ENCODE data around the gene FRMD4A. TPM values are rescaled to one million over a fixed set of nuclear protein-coding genes. Genes with fewer than 3 reads are reported as not detected.
A peak's percentile ranks its signal among the peaks of the same experiment; 100 is the strongest.
"Not testable (repeated sequence)": the region's sequence is repeated elsewhere in the genome, so short reads cannot be mapped to it uniquely, and the experiment has no call there.

Gene FRMD4A
- polyA plus RNA-seq, 3 donors = 82.0 to 91.8 (median 86.9) TPM

DNA sequence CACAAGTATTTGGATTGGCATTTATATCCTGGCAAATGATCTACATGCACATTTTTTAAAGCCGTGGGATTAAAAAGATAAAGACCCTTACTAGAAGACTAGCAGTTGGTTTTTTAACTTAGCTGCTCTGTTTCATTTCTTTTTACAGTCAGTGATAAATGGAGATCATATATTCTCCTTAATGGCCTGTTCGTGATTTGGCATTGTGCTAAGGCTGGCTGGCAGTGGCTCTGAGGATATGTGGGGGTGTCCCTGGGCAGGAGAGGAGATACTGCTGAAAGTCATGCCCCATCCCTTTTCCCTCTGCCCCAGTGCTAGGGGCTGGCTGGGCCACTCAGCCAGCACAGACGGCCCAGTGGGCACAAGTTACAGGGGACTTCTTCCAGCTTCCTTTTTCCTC is 402.3 kb downstream of the FRMD4A start:
- peak in 1 of 11 donors; percentile 59 for DNase-seq (ENCODE audit: extremely low read depth in 1 of 11, low read depth in 9 of 11, low spot score in 4 of 11)

DNA sequence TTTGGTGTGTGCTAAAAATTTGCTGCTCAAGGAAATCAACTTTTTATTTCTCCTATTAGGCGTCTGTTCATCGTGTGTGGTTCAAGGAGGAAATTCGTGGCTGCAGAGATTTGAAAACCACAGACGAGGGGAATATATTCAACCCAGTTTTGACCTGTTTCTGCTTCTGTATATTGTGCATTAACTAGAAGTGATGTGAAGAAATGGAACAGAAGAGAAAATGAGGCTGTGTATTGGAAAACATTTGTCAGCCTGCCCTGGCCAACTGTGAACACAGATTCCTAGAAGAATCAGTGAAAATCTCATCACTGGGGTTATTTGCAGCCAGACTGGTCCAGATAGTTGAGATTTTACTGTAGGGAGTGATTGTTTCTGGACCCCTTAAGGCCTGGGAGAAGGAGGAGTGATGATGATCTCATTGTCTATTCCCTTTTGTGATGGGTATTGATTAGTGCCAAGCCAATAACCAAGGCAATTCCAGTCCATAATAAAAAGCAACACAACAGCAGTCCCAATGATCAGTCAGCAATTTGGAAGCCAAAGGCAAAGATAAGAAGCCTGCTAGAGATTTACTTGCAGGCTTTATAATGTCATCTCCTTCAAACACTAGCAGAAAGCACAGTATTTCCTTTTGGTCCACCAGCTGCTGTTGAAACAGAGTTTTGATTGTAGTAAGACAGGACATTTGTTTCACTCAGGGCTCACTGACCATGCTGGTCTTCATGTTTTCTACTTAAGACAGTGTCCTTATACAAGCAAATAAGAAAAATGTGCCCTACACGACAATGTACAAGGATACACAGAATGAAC is 404.5 kb downstream of the FRMD4A start:
- DNase-seq (ENCODE audit: extremely low read depth in 1 of 11, low read depth in 9 of 11, low spot score in 4 of 11) = no peak

DNA sequence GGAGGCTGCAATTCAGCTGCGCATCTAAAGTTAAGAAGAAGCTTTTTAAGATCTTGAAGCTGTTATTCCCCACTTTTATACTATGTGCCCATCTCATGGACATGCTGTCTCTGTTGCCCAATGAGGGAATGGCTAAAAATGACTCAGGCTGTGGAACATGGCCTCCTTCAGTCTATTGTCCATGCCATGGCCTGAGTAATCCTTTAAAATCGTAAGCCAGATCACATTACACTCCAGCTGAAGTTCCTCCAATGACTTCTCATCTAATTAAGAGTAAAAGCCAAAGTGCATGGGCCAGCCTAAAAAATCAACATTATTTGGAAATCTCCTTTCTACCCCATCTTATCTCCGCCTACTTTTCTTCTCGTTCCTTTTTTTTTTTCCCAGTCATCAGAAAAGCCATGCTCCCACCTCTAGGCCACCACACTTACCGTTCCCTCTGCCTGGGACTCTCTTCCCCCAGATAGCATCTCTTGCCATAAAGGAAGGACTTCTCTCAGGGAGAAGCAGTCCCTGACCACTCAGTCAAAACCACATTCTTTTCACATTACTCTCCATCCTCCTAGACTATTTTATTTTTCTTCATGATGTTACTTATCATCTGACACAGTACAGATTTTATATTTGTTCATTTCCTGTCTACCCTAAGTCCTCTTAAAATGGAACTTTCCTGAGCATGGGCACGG is 406.5 kb downstream of the FRMD4A start:
- DNase-seq (ENCODE audit: extremely low read depth in 1 of 11, low read depth in 9 of 11, low spot score in 4 of 11) = no peak

DNA sequence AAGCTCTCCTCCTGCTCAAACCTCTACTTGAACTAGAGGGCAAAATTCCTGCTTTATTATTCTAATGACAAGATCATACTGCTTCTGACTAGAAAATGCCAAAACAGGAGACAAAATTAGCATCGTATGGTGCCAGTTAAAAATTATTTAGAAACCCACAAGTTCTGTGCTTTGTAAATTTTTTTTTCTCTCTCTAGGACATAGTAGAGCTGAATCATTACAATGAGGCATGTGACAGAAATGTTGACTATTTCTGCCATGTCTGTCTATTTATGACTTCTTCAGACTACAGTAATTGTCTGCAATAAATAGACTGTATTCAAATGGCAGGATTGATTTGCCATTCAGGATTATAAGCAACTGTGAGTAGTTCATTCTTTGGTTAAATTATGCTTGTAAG is 408.1 kb downstream of the FRMD4A start:
- no peak for DNase-seq (ENCODE audit: extremely low read depth in 1 of 11, low read depth in 9 of 11, low spot score in 4 of 11)

DNA sequence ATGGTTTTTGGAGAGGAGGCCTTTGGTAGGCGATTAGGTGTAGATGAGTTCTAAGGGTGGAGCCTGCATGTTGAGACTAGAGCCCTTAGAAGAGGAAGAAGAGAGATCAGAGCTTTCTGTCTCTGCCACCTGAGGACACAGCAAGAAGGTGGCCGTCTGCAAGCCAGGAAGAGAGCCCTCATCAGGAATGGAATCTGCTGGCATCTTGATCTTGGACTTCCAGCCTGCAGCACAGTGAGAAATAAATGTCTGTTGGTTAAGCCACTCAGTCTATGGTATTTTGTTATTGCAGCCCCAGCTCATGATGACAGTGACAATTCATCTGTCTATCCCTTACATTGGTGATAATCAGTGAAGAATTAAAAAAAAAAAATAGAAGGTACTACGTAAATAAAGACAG is 408.8 kb downstream of the FRMD4A start:
- no peak for DNase-seq (ENCODE audit: extremely low read depth in 1 of 11, low read depth in 9 of 11, low spot score in 4 of 11)

DNA sequence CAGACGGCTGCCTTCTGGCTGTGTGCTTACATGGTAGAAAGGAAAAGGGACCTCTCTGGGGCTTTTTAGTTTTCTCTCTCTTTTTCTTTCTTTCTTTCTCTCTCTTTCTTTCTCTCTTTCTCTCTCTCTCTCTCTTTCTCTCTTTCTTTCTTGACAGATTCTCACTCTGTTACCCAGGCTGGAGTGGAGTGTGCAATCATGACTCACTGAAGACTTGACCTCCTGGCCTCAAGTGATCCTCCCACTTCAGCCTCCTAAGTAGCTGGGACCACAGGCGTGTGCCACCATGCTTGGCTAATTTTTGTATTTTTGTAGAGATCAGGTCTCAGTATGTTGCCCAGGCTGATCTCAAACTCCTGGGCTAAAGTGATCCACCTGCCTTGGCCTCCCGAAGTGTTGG is 409.6 kb downstream of the FRMD4A start:
- not testable (repeated sequence) for DNase-seq (ENCODE audit: extremely low read depth in 1 of 11, low read depth in 9 of 11, low spot score in 4 of 11)

DNA sequence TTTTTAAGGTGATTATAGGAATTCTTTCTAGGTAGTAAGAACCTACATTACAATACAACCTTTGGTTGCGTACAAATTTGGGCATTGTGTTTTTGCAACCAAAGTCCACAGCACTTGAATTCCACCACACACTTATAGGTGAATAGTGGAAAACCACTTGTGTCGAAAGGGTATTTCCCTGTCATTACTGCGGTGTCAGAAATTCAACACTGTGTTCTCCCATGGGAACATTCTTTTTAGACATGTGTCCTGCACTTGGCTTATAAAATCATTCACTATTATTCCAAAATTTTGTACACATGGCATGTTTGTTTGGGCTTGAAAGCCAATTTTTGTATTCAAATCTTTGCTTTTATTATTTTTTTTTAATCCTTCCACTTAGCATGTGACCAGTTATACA is 410.3 kb downstream of the FRMD4A start:
- no peak for DNase-seq (ENCODE audit: extremely low read depth in 1 of 11, low read depth in 9 of 11, low spot score in 4 of 11)

DNA sequence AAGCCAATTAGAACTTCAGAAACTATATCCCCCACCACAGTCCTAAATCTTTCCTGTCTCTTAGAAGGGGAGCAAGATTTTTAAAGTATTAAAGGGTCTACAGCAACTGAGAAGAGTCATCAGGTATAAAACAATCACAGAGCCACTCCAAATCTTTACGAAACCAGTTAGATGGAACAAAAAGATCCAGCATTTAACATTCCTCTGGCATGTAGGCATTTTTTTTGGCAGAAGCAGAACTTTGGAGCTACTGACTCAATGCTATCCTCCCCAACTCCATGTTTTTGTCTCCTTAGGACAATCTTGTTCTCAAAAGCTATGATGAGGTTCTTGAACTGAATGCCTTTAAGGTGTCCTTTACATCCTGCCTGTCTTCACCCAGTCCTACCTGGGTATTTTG is 410.7 kb downstream of the FRMD4A start:
- DNase-seq (ENCODE audit: extremely low read depth in 1 of 11, low read depth in 9 of 11, low spot score in 4 of 11) = no peak

DNA sequence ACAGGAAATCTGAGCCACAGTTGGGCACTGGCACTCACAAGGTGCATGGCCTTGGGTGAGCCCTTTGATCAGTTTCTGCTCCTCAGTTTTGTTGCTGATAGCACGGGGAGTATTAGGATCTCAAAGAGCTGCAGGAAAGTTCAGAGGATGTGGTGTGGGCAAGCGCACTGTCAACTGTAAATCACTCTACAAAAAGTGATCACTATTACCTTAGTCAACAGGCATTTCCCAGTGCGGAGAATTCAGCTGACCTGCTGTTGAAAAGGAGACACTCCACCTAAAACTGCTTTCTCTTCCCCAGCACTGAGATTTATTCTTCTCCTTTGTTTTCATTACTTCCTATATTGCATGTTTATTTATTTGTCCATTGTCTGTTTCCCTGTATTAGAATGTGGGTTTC is 412.9 kb downstream of the FRMD4A start:
- DNase-seq (ENCODE audit: extremely low read depth in 1 of 11, low read depth in 9 of 11, low spot score in 4 of 11) = no peak

DNA sequence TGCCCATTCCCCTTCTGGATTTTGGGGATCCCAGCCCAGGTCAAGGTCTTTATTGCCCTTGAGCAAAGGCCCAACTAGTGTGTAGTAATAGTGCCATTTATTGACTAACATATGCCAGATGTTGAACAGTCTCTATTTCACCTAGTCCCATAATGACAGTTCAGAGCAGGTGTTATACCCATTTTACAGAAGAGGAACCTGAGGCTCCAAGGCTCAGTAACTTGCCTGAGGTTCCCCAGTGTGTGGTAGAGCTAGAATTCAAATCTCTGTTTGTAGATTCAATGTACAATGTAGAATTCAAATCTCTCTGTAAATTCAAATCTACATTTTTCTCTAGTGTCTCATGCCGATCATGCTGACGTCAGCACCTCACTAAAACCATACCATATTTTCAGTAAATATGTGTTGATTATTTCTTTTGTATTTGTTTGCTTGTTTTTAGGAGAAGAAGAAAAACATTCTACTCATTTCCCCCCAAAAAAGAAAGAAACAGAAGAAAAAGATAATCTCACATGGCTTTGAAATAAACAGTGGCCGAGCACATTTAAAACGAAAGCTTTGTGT is 414.3 kb downstream of the FRMD4A start:
- no peak for DNase-seq (ENCODE audit: extremely low read depth in 1 of 11, low read depth in 9 of 11, low spot score in 4 of 11)

DNA sequence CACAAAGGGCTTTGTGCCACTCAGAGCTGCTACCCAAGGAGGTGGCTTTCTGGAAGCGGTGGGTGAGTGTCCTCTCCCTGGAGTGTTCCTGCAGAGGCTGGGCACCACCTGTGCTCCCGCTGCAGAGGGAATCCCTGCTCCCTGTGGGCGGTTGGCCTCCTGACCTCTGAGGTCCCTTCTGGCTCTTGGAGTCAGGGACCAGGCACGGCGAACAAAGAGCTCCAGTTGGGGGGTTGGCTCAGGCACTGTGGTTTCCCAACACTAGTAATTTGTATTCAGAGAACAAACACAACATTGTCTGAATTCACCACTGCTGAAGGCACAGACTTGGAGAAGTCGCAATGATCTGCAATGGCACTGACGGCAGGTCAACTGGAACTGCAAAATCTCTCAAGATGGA is 415.0 kb downstream of the FRMD4A start:
- DNase-seq (ENCODE audit: extremely low read depth in 1 of 11, low read depth in 9 of 11, low spot score in 4 of 11) = no peak

DNA sequence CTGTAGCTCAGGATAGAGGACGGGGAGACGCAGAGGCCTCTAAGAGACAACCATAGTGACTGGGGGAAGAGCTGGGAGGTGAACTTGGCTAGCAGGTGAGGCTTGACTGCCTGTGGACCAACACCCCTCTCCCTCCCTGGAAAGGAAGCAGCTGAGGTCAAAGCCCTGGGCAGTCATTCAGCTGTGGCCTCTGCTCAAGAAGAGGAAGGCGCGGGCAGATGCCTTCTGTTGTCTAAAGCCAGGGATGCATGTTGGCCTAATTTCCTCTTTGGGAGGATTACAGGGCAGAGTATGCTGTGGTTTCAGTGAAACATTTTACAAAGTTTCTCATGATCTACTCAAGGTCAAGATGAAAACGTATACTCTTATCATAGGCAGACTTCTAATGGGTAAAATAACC is 416.8 kb downstream of the FRMD4A start:
- no peak for DNase-seq (ENCODE audit: extremely low read depth in 1 of 11, low read depth in 9 of 11, low spot score in 4 of 11)

DNA sequence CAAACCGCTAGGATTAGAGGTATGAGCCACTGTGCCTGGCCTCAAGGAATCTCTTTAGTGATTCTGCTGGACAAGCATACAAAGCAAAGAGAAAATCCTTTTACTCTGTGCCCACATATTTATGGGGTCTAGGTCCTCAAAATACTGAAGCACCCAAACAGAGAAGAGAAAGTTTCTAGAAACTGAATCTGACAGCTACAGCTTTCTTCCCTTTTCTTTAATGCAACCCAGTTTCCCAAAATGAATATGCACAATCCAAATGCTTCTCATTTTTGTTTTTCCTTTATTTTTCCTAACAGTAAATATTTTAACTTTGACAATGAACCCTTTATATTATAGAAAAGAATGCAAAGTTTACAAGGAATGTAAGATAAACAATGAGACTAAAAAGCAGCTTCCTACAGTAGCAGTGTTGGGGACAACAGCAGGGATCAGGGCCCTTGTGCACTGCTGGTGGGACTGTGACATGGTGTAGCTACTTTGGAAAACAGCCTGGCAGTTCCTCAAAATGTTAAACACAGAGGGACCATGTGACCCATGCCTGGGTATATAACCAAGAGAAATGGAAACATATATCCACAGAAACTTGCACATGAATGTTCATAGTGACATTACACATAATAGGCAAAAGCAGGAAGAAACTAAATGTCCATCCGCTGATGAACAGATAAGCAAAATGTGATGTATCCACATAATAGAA is 418.8 kb downstream of the FRMD4A start:
- no peak for DNase-seq (ENCODE audit: extremely low read depth in 1 of 11, low read depth in 9 of 11, low spot score in 4 of 11)

DNA sequence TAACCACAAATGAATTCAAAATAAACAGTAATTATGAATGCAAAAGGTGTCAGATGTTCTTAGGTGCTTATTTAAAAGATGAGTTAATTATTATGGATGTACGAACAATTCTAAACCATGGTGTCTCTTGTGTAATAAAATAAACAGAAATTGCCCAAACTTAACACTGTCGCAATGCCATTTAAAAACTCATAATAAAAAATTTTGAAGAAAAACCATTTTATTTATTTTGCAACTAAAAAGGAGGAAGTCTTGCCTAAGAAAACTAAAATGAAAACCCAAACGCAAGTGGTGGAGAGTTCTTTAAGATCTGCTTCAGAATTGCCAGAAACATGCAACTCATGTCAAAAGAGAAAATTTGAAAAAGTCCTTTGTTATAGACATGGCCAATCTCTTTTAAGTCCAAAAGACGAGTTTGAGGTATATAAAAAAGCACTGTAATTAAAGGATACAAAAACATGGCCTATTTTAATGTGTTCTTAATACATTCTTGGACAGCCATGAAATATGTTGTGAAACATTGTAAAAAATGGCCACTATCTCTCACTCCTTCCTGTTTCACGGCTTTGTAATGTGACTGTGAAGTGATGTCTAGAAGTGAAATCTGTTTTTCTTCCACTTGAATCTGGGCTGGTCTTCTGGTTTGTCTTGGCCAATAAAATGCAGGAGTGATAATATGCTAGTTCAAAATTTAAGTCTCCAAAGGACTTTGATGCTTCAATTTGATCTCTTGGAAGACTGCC is 421.0 kb downstream of the FRMD4A start:
- no peak for DNase-seq (ENCODE audit: extremely low read depth in 1 of 11, low read depth in 9 of 11, low spot score in 4 of 11)

DNA sequence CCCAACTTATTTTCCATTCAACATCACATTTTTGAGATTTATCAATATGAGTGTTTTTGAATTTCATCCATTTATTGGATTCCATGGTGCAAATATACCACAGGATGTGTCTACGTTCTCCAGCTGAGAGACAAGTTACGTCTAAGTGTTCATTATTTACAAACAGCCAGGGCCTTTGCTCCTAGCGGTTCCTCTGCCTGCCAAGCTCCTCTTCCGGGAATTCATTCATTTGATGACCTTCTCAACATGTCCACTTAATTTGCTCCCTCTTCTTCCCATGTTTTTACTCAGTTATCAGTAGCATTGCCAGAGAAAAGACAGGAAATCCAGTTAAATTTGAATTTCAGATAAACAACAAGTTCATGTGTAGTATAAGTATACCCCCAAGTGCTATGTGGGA is 422.2 kb downstream of the FRMD4A start:
- no peak for DNase-seq (ENCODE audit: extremely low read depth in 1 of 11, low read depth in 9 of 11, low spot score in 4 of 11)

DNA sequence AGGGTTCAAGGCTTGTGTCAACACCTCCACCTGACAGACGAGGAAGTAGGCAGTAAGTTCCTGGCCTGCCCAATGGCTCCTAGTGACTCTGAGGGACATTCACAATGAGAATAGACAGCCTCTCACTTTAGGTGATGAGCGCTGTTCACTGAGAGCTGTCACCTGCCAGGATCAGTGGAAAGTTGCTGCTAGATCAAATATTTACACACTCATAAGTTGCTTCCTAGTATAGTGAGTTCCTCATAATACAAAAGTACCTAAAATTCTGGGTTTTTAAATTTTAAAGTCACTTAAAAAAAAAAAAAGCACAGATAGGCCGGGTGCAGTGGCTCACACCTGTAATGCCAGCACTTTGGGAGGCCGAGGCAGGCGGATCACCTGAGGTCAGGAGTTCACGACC is 423.2 kb downstream of the FRMD4A start:
- no peak for DNase-seq (ENCODE audit: extremely low read depth in 1 of 11, low read depth in 9 of 11, low spot score in 4 of 11)

DNA sequence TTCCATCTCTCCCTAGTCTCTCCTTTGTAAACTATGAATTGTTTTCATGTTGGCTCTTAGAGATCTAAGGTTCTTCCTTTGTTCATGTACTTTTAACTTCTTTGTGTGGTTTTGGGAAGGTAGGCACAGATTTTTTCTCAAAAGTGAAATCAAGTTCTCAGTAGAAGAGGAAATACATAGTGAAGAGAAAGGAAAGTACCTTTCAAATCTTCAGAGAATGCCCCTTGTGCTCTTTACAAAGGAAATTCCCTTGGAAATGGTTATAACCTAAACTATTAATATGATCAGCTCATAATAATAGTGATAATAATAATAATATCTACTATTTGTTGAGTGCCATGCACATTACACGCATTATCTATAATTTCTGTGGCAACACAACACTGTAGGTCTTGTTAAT is 425.4 kb downstream of the FRMD4A start:
- no peak for DNase-seq (ENCODE audit: extremely low read depth in 1 of 11, low read depth in 9 of 11, low spot score in 4 of 11)

DNA sequence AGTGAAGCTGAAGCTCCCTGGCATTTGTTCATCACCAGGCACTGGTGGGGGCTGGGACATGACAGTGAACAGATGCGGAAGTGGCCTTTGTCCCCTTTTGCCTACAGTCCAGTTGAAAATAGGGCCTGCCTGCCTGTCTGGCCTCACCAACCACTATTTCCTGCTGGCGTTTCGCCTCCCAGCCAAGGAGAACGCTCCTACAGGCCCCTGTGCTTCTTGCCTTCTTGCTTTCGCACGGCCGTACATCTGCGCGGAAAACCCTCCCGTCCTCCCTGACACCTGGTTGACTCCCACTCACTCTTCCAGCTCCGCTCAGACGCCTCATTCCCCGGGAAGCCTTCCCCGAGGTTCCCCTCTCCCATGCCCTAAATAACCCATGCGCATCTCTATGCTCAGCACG is 426.7 kb downstream of the FRMD4A start:
- no peak for DNase-seq (ENCODE audit: extremely low read depth in 1 of 11, low read depth in 9 of 11, low spot score in 4 of 11)

DNA sequence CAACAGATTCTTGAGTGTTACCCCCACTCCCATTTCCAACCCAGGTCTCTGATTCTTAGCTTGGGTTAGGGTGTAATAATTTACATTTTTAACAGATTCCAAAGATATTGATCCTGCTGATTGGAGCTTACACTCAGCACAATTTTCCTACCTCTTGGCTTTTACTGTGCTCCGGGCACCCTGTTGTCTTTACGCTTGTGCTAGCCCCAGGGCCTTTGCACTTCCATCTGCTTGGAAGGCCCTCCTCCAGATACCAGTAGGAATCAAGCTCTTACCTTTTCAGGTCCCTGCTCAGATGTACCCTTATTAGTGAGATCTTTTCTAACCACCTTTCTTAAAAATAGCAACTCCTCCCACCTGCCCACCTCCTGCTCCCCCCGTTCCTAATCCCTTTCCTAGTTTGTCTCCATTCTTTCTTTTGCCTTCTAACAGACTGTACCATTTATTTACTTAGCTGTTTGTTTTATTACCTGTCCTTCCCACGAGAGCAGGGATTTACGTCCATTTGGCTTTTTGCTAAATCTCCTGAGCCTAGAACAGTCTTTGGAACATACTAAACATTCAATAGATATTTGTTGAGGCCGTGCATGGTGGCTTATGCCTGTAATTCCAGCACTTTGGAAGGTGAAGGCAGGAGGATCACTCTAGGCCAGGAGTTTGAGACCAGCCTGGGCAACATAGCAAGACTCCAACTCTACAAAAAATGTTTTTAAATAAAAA is 427.7 kb downstream of the FRMD4A start:
- DNase-seq (ENCODE audit: extremely low read depth in 1 of 11, low read depth in 9 of 11, low spot score in 4 of 11) = no peak

All from renal cortex interstitium (tissue), 11 donors.